AG04450 (cell line): Measurements from ENCODE around the gene OR2T4. TPM values are rescaled to one million over a fixed set of nuclear protein-coding genes. Genes with fewer than 3 reads are reported as not detected.

Experiments
- CTCF ChIA-PET: fragments of 300-600, 350-600 bp; formaldehyde crosslinking; extraction: SDS; loops from one replicate; lab custom pipeline; 2022; ENCODE audit warnings: antibody characterized with exemption, inconsistent platforms; lab: Charles Lee
- POLR2A ChIA-PET: fragments of 350-600 bp; formaldehyde crosslinking; extraction: SDS; loops from one replicate; lab custom pipeline; 2021; ENCODE audit warnings: antibody characterized with exemption, inconsistent platforms; lab: Yijun Ruan, JAX
- DNase-seq: peaks from one replicate; pipeline ENCODE4 v3.0.0-alpha.2; 2011; ENCODE audit warnings: low read depth, low spot score
- H3K27ac ChIP-seq: one replicate; pipeline ENCODE4 v1.5.1; 2012; ENCODE audit warnings: low read depth, low read length, control low read depth
- H3K27me3 ChIP-seq: one replicate; pipeline ENCODE4 v1.6.0; 2012; ENCODE audit warnings: low read length; ENCODE audit not compliant: control insufficient read depth, insufficient read depth
- H3K4me3 ChIP-seq: 2 replicates; pipeline ENCODE4 v1.5.1; 2011; ENCODE audit warnings: mild to moderate bottlenecking, low read depth, low read length, control low read depth
- H3K9me3 ChIP-seq: 2 replicates; pipeline ENCODE4 v1.5.1; 2012; ENCODE audit warnings: low read length; ENCODE audit not compliant: control insufficient read depth, insufficient read depth
- CTCF ChIP-seq: IDR thresholded peaks from 2 replicates; pipeline ENCODE4 v1.5.1; 2011; ENCODE audit warnings: low read depth, low read length, control low read depth, inconsistent platforms
- polyA minus RNA-seq: library from RNA; depleted of rRNA, polyadenylated mRNA; stranded (reverse); fragments of >200 nt; gene quantifications from 2 replicates; pipeline ENCODE4 v1.2.3, GENCODE V29; 2011; rRNA and poly(A)+ RNA removed
- polyA plus RNA-seq: library from polyadenylated mRNA; depleted of rRNA; stranded (reverse); fragments of >200 nt; gene quantifications from 2 replicates; pipeline ENCODE4 v1.2.3, GENCODE V29; 2011; rRNA removed

The OR2T4 gene
- polyA plus RNA-seq (not detected in 2 replicates), polyA minus RNA-seq (not detected in 2 replicates)

DNA sequence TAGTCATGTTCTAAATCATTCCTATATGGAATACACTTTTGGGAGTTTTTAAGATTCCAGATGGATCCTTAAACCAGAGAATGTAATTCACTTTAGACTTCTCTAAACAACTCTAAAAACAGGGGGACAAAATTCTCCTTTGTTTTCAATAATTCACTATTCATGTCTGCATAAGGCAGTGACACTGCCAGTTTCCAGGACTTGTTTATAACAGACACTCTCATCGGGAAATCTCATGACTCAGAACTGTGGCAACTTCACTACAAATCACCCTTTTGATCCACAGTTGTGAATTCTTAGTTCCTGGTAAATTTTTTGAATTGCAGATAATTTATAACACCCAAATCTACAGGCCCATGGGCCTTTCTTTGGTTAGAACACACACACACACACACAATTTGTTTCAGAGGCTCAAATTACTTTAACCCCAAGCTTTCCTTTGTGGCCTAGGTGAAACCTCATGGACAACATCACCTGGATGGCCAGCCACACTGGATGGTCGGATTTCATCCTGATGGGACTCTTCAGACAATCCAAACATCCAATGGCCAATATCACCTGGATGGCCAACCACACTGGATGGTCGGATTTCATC lies at the start of gene OR2T4:
Gene OR2T4, plus strand, starts transcription at position 545 of the 595 bp plus-strand sequence. Its CDS starts 0 bp downstream, at position 545.
- CTCF ChIA-PET = no interaction called here
- H3K27ac ChIP-seq = no peak within 1 kb of the TSS
- H3K27me3 ChIP-seq = no peaks in the 10 kb centered on the region
- no peak for TF ChIP-seq CTCF
- H3K4me3 ChIP-seq = no peak within 1 kb of the TSS
- no peak for DNase-seq
- POLR2A ChIA-PET = no interaction called here
- H3K9me3 ChIP-seq = peaks cover 16% of the 10 kb centered on the region; the same call in 1 of the 2 replicates

DNA sequence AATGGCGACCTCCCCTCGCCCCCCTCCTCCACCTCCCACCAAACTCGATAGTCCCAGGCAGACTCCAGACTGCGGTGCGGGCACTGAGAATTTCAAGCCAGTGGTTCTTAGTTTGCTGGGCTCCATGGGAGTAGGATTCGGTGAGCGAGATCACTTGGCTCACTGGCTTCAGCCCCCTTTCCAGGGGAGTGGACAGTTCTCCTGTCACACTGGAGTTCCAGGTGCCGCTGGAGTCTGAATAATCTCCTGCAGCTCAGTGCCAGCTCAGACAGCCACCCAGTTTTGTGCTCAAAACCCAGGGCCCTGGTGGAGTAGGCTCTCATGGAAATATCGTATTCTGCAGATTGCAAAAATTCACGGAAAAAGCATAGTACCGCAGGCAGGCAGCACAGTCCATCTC lies 44.7 kb upstream of the OR2T4 start:
- H3K27ac ChIP-seq = no peak overlapping the region
- H3K9me3 ChIP-seq = peaks cover 22% of the 10 kb centered on the region
- ChIA-PET CTCF (no interaction called here), POLR2A (no interaction called here)
- TF ChIP-seq CTCF = no peak
- H3K27me3 ChIP-seq = no peaks in the 10 kb centered on the region
- no peak overlapping the region for H3K4me3 ChIP-seq
- no peak for DNase-seq

DNA sequence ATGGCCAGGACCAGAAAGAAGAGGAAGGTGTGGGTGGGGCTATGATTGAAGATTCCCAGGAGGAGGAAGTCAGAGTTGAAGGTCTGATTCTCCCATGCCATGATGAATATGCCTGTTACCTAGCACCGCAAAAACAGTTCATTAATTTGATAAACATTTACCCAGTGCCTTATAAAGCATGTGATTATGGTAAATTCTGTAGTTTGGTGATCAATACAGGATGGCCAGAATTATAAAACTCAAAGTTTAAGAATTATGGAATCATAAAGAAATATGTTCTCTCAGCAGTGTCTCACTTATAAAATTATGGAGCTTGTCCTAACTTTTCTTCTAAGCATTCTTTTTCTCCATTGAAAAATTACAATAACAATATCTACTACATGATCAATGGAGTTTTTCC lies 37.0 kb upstream of the OR2T4 start, which contains the start of gene OR2M7:
Gene OR2M7, minus strand, starts transcription at position 101 of the 400 bp plus-strand sequence. Its CDS starts 0 bp downstream, at position 101.
- TF ChIP-seq CTCF = no peak
- DNase-seq = no peak
- H3K27me3 ChIP-seq = no peaks in the 10 kb centered on the region
- POLR2A ChIA-PET = no interaction called here
- CTCF ChIA-PET = no interaction called here
- H3K4me3 ChIP-seq = no peak within 1 kb of the TSS
- no peak within 1 kb of the TSS for H3K27ac ChIP-seq
- H3K9me3 ChIP-seq = no peaks in the 10 kb centered on the region

DNA sequence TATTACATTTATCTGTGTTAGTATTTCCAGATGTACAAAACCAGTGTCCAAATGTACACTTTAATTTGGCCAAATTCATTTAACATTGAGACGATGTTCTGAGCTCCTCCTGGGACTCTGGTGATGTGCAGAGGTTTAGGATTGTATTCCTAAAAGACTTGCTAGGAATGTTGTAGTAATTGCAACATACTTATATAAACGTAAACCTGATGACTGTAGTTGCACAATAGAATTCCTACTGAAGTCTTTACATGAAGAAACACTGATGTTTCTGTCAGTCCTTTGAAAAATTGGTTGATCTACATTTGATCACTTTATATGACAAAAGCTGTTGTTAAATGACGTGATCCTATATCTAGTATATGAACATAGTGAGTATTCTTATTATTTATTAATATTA lies 18.0 kb upstream of the OR2T4 start:
- TF ChIP-seq CTCF = no peak
- POLR2A ChIA-PET = no interaction called here
- H3K27me3 ChIP-seq = no peaks in the 10 kb centered on the region
- CTCF ChIA-PET = no interaction called here
- no peak overlapping the region for H3K27ac ChIP-seq
- H3K9me3 ChIP-seq = peaks cover 7% of the 10 kb centered on the region
- no peak for DNase-seq
- no peak overlapping the region for H3K4me3 ChIP-seq

DNA sequence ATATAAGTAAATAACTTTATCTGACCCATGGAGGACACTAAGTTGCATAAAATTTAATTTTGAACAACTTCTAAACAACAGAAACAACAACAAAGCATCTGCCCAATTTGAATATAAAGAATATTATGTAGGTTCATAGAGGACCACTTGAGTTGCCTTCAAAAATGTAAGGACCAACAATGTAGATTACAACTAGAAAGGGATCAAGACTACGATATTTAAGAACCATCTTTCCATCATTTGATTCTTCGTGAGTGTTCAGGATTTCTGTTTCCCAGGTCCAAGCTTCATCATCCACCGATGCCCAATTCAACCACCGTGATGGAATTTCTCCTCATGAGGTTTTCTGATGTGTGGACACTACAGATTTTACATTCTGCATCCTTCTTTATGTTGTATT lies 13.0 kb upstream of the OR2T4 start, which contains the start of gene OR14C36:
Gene OR14C36, plus strand, starts transcription at position 301 of the 400 bp plus-strand sequence. Its CDS starts 0 bp downstream, at position 301.
- ChIA-PET CTCF (no interaction called here), POLR2A (no interaction called here)
- TF ChIP-seq CTCF = no peak
- peaks cover 8% of the 10 kb centered on the region; the same call in 1 of the 2 replicates for H3K9me3 ChIP-seq
- no peak within 1 kb of the TSS for H3K27ac ChIP-seq
- DNase-seq = no peak
- H3K27me3 ChIP-seq = no peaks in the 10 kb centered on the region
- no peak within 1 kb of the TSS for H3K4me3 ChIP-seq
